WI38 (cell line): ENCODE data around the gene RASAL2.
"Not testable (repeated sequence)": the region's sequence is repeated elsewhere in the genome, so short reads cannot be mapped to it uniquely, and the experiment has no call there.

Experiments used
- H3K4me3 ChIP-seq: 2 replicates; pipeline ENCODE4 v1.5.1; 2011; ENCODE audit warnings: low read depth, mild to moderate bottlenecking, control low read depth, low read length
- CTCF ChIP-seq: IDR thresholded peaks from 2 replicates; pipeline ENCODE4 v1.5.1; 2012; ENCODE audit warnings: low read depth, mild to moderate bottlenecking, control low read depth, low read length

RASAL2 gene

DNA sequence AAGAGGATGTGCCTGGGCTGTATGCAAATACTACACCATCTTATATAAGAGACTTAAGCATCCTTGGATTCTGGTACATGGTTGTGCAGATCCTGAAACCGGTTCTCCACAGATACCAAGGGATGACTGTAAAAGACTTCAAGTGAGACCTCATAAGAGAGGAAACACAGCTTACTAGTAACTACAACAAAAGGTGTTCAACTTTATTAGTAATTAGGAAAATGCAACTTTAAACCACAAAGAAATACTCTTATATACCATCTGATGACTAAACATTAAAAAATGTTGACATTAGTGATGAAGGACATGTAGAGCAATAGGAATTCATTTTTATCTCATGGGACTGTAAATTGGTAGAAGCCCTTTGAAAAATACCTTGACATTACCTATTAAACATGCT is 102.7 kb downstream of the RASAL2 start:
- H3K4me3 ChIP-seq, result no peak overlapping the region
- no peak for TF ChIP-seq CTCF

- H3K4me3 ChIP-seq, result not testable (repeated sequence)
These were observed 108.2 kb downstream of the RASAL2 start for GRCh38 chr1:178202095-178202494.

GRCh38 chr1:178202546-178202945 is 108.6 kb downstream of the RASAL2 start:
- not testable (repeated sequence) for H3K4me3 ChIP-seq

- H3K4me3 ChIP-seq, result not testable (repeated sequence)
These were observed 114.5 kb downstream of the RASAL2 start for GRCh38 chr1:178208269-178208856.

DNA sequence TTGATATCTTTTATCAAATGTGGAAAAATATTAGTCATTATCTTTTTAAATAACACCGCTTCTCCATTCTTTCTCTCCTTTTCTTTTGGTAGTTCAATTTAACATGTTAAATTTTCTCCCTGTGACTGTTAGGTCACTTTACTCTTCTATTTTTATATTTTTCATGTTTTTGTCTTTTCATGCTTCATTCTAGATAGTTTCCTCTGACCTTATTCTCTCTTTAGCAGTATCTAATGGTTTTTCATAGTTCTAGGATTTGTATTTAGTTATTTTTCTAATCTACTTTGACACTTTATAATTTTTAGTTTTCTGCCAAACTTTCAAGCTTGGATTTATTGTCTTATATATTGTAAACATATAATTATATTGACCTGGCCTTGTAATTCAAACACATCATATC is 116.0 kb downstream of the RASAL2 start:
- TF ChIP-seq CTCF, result no peak
- H3K4me3 ChIP-seq, result no peak overlapping the region

DNA sequence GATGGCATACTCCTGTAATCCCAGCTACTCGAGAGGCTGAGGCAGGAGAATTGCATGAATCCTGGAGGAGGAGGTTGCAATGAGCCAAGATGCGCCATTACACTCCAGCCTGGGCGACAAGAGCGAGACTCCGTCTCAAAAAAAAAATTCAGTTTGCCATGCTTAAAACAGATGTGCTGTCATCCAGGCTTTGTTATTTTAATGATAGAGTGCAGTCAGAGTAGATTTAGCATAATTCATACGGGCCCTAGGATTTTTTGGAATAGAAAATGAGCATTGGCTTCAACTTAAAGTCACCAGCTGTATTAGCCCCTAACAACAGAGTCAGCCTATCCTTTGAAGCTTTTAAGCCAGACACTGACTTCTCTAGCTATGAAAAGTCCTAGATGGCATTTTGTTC is 124.6 kb downstream of the RASAL2 start:
- TF ChIP-seq CTCF, result no peak
- H3K4me3 ChIP-seq, result no peak overlapping the region

GRCh38 chr1:178220094-178220493 is 126.2 kb downstream of the RASAL2 start:
- H3K4me3 ChIP-seq, result no peak overlapping the region
- TF ChIP-seq CTCF, result no peak

DNA sequence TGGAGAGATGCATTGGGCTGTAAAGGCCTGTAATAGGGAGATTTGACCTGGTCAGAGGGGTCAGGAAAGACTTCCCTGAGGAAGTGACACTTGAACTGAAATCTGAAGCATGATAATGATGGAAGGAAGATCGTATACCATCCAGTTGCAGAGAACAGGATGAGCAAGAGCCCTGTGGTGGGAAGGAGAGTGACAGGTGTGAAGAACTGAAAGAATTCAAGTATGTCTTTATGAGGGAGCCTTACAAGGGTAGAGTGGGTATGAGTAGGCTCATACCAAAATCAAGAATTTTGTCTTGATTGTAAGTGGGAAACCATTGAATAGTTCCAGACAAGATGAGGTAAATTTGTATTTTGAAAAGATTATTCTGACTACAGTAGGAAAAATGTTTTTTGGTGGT is 129.4 kb downstream of the RASAL2 start:
- H3K4me3 ChIP-seq, result no peak overlapping the region
- no peak for TF ChIP-seq CTCF

DNA sequence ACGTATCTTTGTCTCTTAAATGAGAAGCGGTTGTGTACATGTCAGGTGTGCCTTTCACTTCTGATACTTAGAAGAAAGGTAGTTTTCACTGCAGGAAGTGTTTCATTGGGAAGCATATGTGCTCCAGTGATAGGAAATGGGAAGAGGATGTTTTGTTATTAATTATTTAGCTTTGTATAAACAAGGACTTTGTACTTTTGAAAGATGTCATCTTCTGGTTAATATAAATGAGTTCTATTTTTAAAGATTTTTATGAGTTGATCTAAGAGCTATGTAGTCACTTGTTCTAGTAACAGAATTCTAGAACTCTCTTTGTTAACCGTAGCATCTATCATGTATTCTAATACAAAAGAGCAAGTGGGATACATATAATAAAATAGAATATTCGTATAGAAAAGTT is 130.5 kb downstream of the RASAL2 start:
- TF ChIP-seq CTCF, result no peak
- no peak overlapping the region for H3K4me3 ChIP-seq
